Ecto neural progenitor cell (in vitro differentiated cells): Measurements from ENCODE around the gene ZFYVE27.

Source experiments
- DNase-seq: peaks from one replicate; pipeline ENCODE4 v3.0.0-alpha.2; 2018; ENCODE audit warnings: low spot score

The ZFYVE27 gene

GRCh38 chr10:97748116-97748515 is 11.2 kb downstream of the ZFYVE27 start:
- DNase-seq = no peak

- DNase-seq = no peak
Measured at GRCh38 chr10:97752956-97753355, 16.0 kb downstream of the ZFYVE27 start.

GRCh38 chr10:97754726-97755125 is 17.8 kb downstream of the ZFYVE27 start:
- DNase-seq = no peak

GRCh38 chr10:97755718-97756117 is 18.8 kb downstream of the ZFYVE27 start:
- no peak for DNase-seq

- no peak for DNase-seq
Measured at GRCh38 chr10:97757471-97757870, 20.5 kb downstream of the ZFYVE27 start.

GRCh38 chr10:97759158-97759887 is 22.4 kb downstream of the ZFYVE27 start:
- peak; percentile 84 for DNase-seq

- no peak for DNase-seq
Measured at GRCh38 chr10:97759946-97760345, 23.0 kb downstream of the ZFYVE27 start.

- no peak for DNase-seq
Measured at GRCh38 chr10:97760461-97761257, 23.7 kb downstream of the ZFYVE27 start.

GRCh38 chr10:97761331-97761865 is 24.5 kb downstream of the ZFYVE27 start:
- DNase-seq = no peak

GRCh38 chr10:97762056-97762455 is 25.1 kb downstream of the ZFYVE27 start:
- no peak for DNase-seq

- DNase-seq = peak; percentile 74
Measured at GRCh38 chr10:97762816-97763215, 25.9 kb downstream of the ZFYVE27 start.

GRCh38 chr10:97763411-97763810 is 26.5 kb downstream of the ZFYVE27 start:
- DNase-seq = no peak

GRCh38 chr10:97763947-97764346 is 27.0 kb downstream of the ZFYVE27 start:
- no peak for DNase-seq

- no peak for DNase-seq
Measured at GRCh38 chr10:97764519-97764931, 27.6 kb downstream of the ZFYVE27 start.

GRCh38 chr10:97765201-97765600 is 28.3 kb downstream of the ZFYVE27 start:
- DNase-seq = no peak

- no peak for DNase-seq
Measured at GRCh38 chr10:97766106-97766810, 29.3 kb downstream of the ZFYVE27 start.

GRCh38 chr10:97766996-97767924 is 30.3 kb downstream of the ZFYVE27 start:
- DNase-seq = no peak

GRCh38 chr10:97768322-97769315 is 31.7 kb downstream of the ZFYVE27 start:
- DNase-seq = no peak

- DNase-seq = no peak
Measured at GRCh38 chr10:97770255-97770654, 33.3 kb downstream of the ZFYVE27 start.
